ENCODE results near the gene MYLK.

DNA sequence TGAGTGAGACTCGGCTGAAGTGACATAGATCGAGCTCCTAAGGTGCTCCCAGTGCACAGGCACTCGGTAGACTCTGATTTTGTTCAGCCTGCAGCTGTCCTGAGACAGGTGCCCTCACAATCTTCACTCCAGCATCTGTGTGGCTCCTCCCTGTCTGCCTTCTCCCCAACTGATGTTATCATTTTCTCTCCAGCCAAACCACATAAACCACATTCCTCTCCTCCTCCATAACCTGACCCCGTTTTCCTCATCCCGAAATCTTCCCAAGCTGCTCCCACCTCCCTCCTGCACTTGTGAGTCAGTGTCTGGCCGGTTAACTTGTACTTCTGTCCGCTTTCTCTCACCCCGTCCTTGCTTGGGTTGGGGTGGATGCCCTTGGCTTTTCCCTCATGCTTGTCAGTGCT, 206.0 kb downstream of the MYLK start:
- TF ChIP-seq, protein P1, sequence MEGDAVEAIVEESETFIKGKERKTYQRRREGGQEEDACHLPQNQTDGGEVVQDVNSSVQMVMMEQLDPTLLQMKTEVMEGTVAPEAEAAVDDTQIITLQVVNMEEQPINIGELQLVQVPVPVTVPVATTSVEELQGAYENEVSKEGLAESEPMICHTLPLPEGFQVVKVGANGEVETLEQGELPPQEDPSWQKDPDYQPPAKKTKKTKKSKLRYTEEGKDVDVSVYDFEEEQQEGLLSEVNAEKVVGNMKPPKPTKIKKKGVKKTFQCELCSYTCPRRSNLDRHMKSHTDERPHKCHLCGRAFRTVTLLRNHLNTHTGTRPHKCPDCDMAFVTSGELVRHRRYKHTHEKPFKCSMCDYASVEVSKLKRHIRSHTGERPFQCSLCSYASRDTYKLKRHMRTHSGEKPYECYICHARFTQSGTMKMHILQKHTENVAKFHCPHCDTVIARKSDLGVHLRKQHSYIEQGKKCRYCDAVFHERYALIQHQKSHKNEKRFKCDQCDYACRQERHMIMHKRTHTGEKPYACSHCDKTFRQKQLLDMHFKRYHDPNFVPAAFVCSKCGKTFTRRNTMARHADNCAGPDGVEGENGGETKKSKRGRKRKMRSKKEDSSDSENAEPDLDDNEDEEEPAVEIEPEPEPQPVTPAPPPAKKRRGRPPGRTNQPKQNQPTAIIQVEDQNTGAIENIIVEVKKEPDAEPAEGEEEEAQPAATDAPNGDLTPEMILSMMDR (IDR thresholded peaks at IDR 0.05; ENCODE audit: low read length): no peak
- TF ChIP-seq EZH2 (IDR thresholded peaks at IDR 0.05; ENCODE audit: borderline replicate concordance, low read length): no peak

Data from OCI-LY1 (cell line).